Measurements from ENCODE around the gene TNNI2.

Gene TNNI2

DNA sequence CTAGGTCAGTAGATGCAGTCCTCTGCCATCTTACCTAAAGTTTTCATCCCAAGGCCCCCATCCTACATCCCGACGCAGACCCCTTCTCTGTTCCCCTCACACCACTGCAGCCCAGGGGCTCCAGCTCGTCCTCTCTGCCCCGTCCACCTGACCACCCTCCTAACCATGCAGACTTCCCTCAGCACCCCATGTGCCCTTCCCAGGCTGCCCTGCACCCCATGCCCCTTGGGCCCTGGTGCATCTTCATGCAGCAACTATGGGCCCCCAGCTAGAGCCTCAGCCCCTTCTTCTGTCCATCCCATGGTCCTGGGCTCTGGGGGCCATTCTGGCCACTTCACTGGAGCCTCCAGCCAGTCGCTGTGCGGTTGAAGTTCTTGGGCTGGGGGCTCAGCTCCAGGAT is 50.0 kb downstream of the TNNI2 start:
- no peak for DNase-seq (ENCODE audit: low read depth)

DNA sequence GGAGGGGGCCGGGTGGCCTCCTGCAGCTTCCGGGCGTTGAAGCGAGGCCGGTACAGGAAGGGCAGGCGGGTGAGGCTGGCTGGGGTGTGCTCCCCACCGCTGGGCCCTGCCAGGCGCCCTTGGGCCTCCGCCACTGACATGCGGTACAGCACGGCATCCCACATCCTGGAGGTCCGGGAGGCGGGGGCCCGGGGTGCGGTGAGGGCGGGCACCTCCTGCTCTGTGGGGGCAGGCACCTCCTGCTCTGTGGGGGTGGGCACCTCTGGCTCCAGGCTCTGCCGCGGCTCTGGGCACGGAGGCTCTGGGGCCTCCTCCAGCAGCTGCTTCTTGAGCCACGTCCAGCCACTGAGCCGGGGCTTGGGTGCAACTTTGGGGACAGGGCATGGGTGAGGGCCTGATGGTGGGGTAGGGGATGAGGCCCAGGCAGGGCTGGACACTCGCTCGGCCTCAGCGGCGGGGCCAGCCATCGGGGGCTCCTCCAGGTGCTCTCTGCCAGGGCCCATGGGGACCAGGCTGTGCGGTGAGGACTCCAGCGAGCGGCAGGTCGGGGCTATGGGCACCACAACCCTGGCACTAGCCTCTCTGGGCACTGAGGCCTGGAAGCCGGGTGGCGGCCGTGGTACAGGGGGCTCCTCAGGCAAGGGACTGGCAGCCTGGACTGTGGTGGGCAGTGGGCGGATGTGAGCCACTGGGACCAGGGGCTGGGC is 50.6 kb downstream of the TNNI2 start:
- peak; percentile 62 for DNase-seq (ENCODE audit: low read depth)

DNA sequence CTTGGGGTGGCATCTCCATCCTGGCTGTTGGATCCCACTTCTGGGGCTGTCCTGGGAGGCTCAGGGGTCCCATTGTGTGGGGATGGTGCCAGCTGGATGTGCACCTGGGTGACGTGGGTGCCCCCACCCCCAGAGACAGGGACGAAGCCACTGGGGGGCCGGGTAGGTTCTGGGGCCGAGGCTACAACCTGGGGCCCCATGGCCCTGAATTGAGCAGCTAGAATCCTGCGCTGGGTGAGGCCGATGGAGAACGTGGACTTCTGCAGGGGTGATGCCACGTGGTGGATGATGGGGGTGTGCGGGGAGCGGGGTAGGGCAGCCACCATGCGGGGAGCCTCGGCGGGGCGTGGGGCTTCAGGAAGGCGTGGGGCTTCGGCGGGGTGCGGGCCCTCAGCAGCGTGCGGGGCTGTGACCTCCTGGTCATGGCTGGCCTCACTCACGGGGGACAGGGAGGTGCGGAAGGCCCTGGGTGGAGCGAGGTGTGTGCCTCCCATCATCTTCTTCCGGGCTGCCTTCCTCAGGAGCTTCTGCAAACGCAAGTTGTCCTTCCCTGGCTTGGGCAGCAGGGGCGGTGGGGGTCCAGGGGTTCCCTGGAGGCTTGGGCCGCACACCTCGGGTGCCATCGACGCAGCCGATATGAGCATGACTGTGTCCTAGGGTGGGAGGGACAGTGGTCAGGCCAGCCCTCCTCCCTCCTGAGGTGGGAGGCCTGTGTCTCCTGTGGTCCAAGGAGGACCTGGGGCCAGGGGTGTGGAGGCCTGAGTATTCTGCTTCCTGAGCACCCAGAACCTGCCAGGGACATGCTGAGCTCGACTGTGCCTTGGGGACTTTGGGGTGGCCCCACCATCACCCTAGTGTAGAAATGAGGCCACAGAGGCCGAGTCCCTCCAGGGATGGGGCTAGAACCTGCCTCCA is 51.4 kb downstream of the TNNI2 start:
- no peak for DNase-seq (ENCODE audit: low read depth)
